Activated naive CD4-positive, alpha-beta T cell treated with anti-CD3 and anti-CD28 coated beads, Interleukin-2, amount 10 ng/mL, durations not matched to agents 7 days and 5 days (primary cell): Measurements from ENCODE around the gene GEMIN4.

Source experiments
- CTCF ChIA-PET: fragments of 350-600 bp; sonication (Branson Sonifier 250); formaldehyde crosslinking; loops from one replicate; lab custom pipeline; 2021; ENCODE audit warnings: antibody characterized with exemption; lab: Charles Lee
- DNase-seq: peaks from one replicate; pipeline ENCODE4 v3.0.0-alpha.2; 2020
- H3K27ac Mint-ChIP-seq: one replicate; pipeline ENCODE4 v1.8.0; 2021; ENCODE audit warnings: mild to moderate bottlenecking, moderate library complexity, mixed read lengths
- H3K27me3 Mint-ChIP-seq: one replicate; pipeline ENCODE4 v1.8.0; 2021; ENCODE audit warnings: mild to moderate bottlenecking, mixed read lengths
- H3K36me3 Mint-ChIP-seq: one replicate; pipeline ENCODE4 v1.8.0; 2021; ENCODE audit warnings: mixed read lengths
- H3K4me1 Mint-ChIP-seq: one replicate; pipeline ENCODE4 v1.8.0; 2021; ENCODE audit warnings: mixed read lengths
- H3K4me3 Mint-ChIP-seq: one replicate; pipeline ENCODE4 v1.8.0; 2021; ENCODE audit warnings: mild to moderate bottlenecking, moderate library complexity, mixed read lengths
- H3K9me3 Mint-ChIP-seq: one replicate; pipeline ENCODE4 v1.8.0; 2021; ENCODE audit warnings: mixed read lengths

The GEMIN4 gene

DNA sequence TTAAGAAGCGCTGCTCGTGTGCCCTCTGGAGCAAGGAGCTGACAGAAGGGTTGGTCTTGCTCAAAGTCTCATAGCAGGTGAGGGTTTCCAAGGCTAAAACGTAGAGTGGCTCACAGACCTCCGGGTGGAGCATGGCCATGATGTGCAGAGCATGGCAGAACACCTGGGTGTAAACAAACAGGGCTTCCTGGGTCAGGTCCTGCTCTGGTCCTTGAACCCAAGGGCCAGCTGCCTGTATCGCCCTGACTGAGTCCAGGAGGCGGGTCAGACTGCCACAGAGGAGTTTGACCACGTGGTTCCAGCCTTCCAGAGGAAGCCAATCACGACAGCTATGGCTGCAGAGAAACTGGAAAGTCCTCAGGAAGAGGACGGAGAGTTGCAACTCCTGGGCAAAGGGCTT, 7.1 kb downstream of the GEMIN4 start:
- no peak for DNase-seq
- no peak overlapping the region for H3K4me3 Mint-ChIP-seq
- CTCF ChIA-PET = no interaction called here
- H3K27ac Mint-ChIP-seq = no peak overlapping the region
- H3K36me3 Mint-ChIP-seq = peaks cover 45% of the 10 kb centered on the region
- peaks cover 16% of the 10 kb centered on the region for H3K4me1 Mint-ChIP-seq
- H3K27me3 Mint-ChIP-seq = no peaks in the 10 kb centered on the region
- peaks cover 5% of the 10 kb centered on the region for H3K9me3 Mint-ChIP-seq

DNA sequence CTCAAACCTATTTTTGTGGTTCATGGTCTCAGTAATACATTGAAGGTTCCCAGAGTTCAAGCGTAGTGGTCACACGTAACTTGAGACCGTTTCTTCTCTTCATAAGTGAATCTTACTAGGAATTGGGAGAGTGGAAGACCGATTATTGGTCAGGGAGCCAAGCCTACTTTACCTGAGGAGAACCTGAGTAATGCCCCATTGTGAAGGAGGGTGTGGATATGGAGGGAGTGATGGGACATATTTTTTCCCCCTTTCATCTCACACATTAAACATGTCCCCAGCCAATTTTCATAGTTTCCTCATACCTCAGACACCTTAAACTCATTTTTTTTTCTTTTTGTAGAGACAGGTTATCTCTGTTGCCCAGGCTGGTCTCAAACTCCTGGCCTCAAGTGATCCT, 8.9 kb downstream of the GEMIN4 start:
- CTCF ChIA-PET = interaction anchor here (1.8 kb wide), 1 partner anchor 238 kb away, joined by 4 read pairs; no protein-coding TSS in a partner anchor

DNA sequence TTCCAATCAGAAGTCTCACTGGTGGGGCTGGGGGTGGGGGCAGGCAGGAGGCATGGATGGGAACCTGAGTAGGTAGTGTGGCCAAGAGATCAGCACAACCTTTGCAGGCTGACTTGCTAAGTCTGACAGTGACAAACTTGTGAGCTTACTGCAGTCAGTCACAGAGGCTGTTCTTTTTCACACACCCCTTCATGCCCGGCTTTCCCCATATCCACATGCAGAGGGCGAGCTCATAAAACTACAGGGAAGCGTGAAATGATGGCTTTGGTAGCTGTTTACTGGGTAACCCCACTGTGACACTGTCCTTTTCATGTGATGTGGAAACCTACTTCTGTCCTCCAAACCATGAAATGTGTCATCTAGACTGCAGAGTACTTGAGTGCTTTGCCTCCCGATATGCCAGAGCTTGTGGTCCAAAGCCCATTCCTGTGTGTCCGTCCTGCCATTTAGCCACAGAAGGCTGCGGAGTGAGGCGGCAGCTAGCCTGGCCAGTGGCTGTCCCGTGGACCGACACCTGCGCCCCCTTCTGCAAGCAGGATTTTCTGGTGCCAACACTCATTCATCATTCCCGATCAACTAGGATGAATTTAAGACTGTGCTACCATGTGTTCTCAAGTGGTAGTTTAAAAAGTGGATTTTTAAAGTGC, 9.8 kb downstream of the GEMIN4 start:
- H3K4me1 Mint-ChIP-seq = peaks cover 7% of the 10 kb centered on the region
- CTCF ChIA-PET = interaction anchor here (1.8 kb wide), 1 partner anchor 239 kb away, joined by 4 read pairs; no protein-coding TSS in a partner anchor
- no peak overlapping the region for H3K27ac Mint-ChIP-seq
- DNase-seq = no peak
- no peaks in the 10 kb centered on the region for H3K9me3 Mint-ChIP-seq
- no peak overlapping the region for H3K4me3 Mint-ChIP-seq
- H3K36me3 Mint-ChIP-seq = peaks cover 30% of the 10 kb centered on the region
- no peaks in the 10 kb centered on the region for H3K27me3 Mint-ChIP-seq

More for the DNA sequence above, 8.9 kb downstream of the GEMIN4 start:
- H3K9me3 Mint-ChIP-seq = no peaks in the 10 kb centered on the region
- H3K4me1 Mint-ChIP-seq = peaks cover 7% of the 10 kb centered on the region
- peaks cover 36% of the 10 kb centered on the region for H3K36me3 Mint-ChIP-seq
- H3K27ac Mint-ChIP-seq = peak overlapping the region; percentile 7
- H3K4me3 Mint-ChIP-seq = no peak overlapping the region
- DNase-seq = no peak
- no peaks in the 10 kb centered on the region for H3K27me3 Mint-ChIP-seq

DNA sequence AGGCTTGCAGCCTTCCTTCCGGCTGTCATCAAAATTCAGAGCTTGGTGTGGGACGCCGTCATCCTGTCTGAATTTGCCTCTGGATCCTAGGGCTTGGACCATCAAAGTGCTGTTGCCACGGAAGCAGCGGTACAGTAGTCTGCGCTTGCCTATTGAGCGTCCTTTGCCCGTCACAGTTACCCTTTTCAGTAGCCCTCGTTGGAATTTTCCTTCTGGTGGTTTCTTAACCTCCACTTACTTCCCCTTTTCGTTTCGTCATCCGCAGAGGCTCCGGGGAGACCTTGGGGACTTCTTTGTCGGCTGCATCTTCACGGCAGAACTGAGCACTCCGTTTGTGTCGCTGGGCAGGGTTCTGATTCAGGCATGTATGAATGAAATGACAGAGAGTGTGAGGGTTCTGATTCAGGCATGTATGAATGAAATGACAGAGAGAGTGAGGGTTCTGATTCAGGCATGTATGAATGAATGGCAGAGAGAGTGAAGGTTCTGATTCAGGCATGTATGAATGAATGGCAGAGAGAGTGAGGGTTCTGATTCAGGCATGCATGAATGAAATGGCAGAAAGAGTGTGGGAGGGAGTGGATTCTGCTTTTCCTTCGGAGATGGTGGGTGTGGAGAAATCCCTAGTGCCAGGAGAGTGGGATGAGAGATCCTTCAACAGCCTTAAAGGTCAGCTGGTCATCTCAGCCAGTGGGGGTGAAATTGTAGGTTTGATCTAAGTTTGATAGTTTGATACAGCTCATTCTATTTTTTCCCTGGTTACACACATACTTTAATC, 11.6 kb downstream of the GEMIN4 start:
- Mint-ChIP-seq H3K27me3 (no peaks in the 10 kb centered on the region), H3K36me3 (peaks cover 31% of the 10 kb centered on the region), H3K4me3 (no peak overlapping the region), H3K9me3 (no peaks in the 10 kb centered on the region), H3K4me1 (peaks cover 7% of the 10 kb centered on the region), H3K27ac (peak overlapping the region; percentile 8)
- DNase-seq = peak; percentile 42
- CTCF ChIA-PET = interaction anchor here (2.0 kb wide), 1 partner anchor 11 kb away, joined by 4 read pairs; the partner anchor contains the start of gene GEMIN4

DNA sequence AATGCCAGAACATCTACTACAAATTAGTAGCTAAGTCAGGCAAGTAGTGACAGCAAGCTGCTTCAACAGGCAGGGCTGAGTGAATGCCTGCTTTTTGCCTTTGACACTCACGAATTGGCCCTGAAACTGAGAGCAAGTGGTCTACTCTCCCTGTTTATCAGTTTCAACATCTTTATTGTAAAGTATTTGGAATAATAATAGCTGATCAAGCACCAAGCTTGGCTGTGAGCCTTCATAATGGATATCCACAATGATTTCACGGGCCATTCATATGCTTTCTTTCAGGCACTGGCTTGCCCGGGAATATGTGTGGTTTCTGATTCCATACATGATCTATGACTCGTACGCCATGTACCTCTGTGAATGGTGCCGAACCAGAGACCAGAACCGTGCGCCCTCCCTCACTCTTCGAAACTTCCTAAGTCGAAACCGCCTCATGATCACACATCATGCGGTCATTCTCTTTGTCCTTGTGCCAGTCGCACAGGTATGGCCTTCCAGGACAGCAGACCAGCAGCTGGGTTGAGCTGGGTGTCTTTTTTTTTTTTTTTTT, 14.4 kb downstream of the GEMIN4 start:
- H3K4me1 Mint-ChIP-seq = peaks cover 22% of the 10 kb centered on the region
- no peak for DNase-seq
- H3K9me3 Mint-ChIP-seq = no peaks in the 10 kb centered on the region
- H3K27ac Mint-ChIP-seq = no peak overlapping the region
- peaks cover 38% of the 10 kb centered on the region for H3K36me3 Mint-ChIP-seq
- no peak overlapping the region for H3K4me3 Mint-ChIP-seq
- CTCF ChIA-PET = no interaction called here
- H3K27me3 Mint-ChIP-seq = peaks cover 10% of the 10 kb centered on the region

DNA sequence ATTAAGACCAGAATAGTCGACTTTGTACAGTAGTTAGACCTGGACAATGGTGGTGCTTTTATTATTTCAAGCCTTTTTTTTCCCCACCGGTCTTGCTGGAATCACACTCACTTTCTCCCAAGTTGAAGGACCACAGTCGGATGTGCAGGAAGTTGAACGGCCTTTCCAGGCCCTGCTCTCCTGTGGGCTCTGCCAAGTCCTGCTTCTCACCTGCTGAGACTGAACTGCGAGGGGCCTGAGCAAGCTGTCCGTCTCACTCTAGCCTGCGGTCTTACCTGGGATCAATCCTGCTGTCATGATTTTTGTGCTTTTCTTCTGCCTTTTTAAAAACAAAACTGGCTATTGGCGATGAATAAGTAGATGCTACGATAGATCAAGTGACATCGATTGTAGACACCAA, 18.3 kb downstream of the GEMIN4 start:
- DNase-seq = no peak
- Mint-ChIP-seq H3K9me3 (no peaks in the 10 kb centered on the region), H3K27me3 (peaks cover 29% of the 10 kb centered on the region), H3K27ac (no peak overlapping the region), H3K4me1 (peaks cover 22% of the 10 kb centered on the region), H3K4me3 (peak overlapping the region; percentile 85), H3K36me3 (peaks cover 31% of the 10 kb centered on the region)
- CTCF ChIA-PET = no interaction called here

DNA sequence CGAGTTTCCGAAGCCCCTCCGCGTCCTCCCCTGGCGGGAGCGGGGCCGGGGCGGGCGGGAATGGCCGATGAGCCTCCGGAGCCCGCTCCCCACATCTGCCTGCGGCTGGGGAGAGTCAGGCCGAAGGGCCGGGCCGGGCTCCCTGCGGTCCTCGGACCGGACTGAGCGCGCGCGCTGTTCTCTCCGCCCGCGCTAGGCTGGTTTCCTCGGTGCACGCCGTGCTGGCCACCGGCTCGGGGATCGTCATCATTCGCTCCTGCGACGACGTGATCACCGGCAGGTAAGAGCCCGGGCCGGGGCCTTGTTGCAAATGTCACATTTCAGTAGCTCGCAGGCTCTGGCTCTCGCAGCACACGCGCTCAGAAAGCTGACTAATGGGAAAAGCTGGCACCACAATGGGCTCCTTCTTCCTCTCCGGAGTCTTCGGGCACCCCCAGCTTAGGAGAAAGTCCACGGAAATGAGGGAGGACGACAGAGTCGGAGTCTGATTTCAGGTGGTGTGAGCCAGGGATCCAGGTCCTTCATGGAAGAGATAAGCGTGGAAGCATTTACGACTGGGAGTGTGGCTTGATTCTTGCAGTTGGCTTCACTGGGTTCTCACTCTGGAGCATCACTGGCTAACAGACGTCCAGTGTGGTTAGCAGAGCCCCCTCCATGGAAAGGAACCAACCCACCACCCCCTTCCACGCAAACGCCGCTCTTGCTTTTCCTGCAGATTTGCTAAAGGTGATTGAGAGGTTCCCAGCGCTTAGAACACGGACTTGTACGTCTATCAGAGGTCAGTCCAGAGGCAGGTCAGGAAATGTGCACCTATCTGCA, 19.0 kb downstream of the GEMIN4 start:
- peak overlapping the region; percentile 77 for H3K27ac Mint-ChIP-seq
- CTCF ChIA-PET = no interaction called here
- H3K4me3 Mint-ChIP-seq = peak overlapping the region; percentile 85
- H3K36me3 Mint-ChIP-seq = peaks cover 29% of the 10 kb centered on the region
- H3K27me3 Mint-ChIP-seq = peaks cover 29% of the 10 kb centered on the region
- peaks cover 22% of the 10 kb centered on the region for H3K4me1 Mint-ChIP-seq
- DNase-seq = peak; percentile 59
- H3K9me3 Mint-ChIP-seq = no peaks in the 10 kb centered on the region

DNA sequence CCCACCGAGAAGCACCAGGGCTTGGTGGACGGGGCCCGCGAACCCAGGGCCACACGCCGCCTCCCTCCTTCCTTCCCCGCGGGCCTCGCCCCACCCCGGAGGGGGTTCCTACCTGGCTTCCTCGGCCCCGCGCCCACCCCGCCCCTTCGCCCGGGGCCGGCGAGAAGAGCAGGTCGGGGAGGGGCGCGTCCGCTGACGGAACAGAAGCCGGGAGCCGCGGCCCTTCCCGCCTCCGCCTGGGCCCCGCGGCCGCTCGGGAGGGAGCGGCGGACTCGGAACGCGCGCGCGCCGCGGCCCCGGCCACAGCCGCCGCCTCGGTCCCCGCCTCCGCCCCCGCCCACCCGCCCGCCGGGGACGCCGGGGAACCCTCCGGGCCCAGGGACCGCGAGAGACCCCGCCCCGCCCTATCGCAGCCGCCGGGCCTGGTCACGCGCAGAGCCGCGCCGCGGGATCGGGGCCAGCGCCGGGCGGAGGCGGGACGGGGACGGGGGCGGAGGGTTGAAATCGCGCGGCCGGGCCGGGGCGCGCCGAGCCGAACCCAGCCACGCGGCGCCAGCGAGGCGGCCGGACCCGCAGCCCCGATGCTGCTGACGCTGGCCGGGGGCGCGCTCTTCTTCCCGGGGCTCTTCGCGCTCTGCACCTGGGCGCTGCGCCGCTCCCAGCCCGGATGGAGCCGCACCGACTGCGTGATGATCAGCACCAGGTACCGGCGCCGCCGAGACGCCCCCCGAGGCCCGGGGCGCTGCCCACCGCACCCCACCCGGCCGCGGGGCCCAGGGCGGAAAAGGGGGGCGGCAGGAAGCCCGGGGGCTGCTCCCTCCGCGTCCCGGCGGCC, 19.8 kb downstream of the GEMIN4 start, which contains the start of gene TLCD3A:
TLCD3A (plus strand) TSS at position 530 of the 835 bp plus-strand sequence; CDS start at position 582, 52 bp downstream.
- H3K36me3 Mint-ChIP-seq = peaks cover 27% of the 10 kb centered on the region
- CTCF ChIA-PET = no interaction called here
- H3K27ac Mint-ChIP-seq = peak within 1 kb of the TSS; percentile 77
- H3K9me3 Mint-ChIP-seq = no peaks in the 10 kb centered on the region
- peak; percentile 74 for DNase-seq
- peaks cover 22% of the 10 kb centered on the region for H3K4me1 Mint-ChIP-seq
- peak within 1 kb of the TSS; percentile 85 for H3K4me3 Mint-ChIP-seq
- peaks cover 29% of the 10 kb centered on the region for H3K27me3 Mint-ChIP-seq

DNA sequence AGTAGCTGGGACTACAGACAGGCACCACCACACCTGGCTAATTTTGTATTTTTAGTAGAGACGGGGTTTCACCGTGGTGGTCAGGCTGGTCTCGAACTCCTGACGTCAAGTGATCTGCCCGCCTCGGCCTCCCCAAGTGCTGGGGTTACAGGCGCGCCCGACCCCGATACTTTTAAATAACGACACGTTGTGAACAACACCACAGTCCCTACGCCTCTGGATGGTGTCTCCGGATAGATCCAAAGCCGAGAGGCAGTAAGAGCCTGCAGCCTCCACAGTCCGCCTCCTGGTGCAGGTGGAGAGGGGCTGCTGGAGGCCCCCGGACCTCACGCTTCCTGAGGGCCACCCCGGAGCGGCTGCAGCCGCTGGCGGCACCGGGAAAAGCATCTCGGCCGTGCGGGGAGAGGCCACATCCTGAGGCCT, 20.4 kb downstream of the GEMIN4 start:
- no peaks in the 10 kb centered on the region for H3K9me3 Mint-ChIP-seq
- CTCF ChIA-PET = no interaction called here
- peaks cover 32% of the 10 kb centered on the region for H3K27me3 Mint-ChIP-seq
- peaks cover 22% of the 10 kb centered on the region for H3K4me1 Mint-ChIP-seq
- no peak for DNase-seq
- H3K27ac Mint-ChIP-seq = no peak overlapping the region
- H3K36me3 Mint-ChIP-seq = peaks cover 25% of the 10 kb centered on the region
- peak overlapping the region; percentile 72 for H3K4me3 Mint-ChIP-seq

DNA sequence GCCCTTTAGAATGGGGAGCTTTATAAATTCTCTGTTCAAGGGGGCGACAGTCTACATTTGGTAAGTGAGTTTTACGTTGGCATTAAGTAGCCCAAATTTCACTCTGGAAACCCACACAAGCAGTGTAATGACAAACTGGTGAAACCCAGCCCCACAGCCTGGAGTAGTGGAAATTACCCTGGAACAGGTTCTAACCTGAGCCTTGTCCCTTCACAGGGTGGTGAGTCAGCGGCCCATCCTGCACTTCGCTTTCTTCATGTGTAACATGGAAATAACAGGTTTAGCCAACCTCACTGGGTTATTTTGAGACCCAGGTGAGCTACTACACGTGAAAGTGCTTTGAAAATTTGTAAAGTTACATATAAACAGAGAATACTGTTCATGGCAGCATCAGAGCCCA, 23.2 kb downstream of the GEMIN4 start:
- Mint-ChIP-seq H3K4me3 (no peak overlapping the region), H3K4me1 (peaks cover 16% of the 10 kb centered on the region), H3K27ac (no peak overlapping the region), H3K36me3 (peaks cover 9% of the 10 kb centered on the region), H3K9me3 (no peaks in the 10 kb centered on the region), H3K27me3 (peaks cover 34% of the 10 kb centered on the region)
- DNase-seq = no peak
- CTCF ChIA-PET = no interaction called here

DNA sequence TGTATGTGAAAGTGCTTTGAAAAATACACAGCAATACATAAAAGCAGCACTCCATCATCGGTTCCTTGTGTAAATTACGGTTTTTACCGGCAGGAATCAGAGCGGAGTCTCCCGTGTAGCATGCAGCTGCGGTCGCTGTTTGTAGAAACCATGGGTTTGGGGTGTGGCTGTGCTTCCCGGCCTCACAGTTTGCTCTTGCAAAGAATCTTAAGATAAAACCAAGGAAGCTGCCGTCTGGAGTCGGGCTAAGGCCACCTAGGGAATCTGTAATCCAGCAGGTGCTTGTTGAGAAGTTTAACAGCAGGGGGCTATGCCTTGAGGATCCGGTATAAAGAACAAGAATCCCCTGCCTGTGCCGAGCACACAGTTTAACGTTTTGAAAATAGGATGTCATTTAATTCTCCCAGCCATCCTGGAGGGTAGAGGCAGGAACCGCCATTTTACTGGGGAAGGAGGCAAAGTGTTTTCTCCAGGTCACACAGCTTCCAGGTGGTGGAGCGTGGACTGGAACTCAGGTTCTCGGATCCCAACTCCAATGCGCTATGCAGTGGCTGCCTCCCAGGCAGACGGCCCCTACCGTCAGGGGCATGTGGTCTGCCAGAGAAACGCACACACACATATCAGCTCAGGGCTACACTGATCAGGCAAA, 25.7 kb downstream of the GEMIN4 start:
- Mint-ChIP-seq H3K9me3 (no peaks in the 10 kb centered on the region), H3K4me1 (peaks cover 4% of the 10 kb centered on the region), H3K4me3 (no peak overlapping the region), H3K27me3 (peaks cover 22% of the 10 kb centered on the region), H3K36me3 (no peaks in the 10 kb centered on the region), H3K27ac (no peak overlapping the region)
- no peak for DNase-seq
- CTCF ChIA-PET = no interaction called here

DNA sequence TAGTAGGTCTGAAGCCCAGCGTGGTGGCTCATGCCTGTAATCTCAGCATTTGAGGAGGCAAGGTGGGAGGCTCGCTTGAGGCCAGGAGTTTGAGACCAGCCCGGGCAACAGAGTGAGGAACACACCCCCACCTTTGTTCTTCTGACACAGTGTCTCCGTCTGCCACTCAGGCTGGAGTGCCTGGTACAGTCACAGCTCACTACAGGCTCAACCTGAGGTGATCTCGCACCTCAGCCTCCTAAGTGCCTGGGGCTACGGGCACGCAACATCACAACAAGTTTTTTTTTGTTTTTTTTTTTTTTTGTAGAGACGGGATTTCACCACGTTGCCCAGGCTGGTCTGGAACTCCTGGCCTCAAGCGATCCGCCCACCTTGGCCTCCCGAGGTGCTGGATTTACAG, 26.3 kb downstream of the GEMIN4 start:
- Mint-ChIP-seq H3K27me3 (peaks cover 22% of the 10 kb centered on the region), H3K4me3 (no peak overlapping the region), H3K36me3 (no peaks in the 10 kb centered on the region), H3K4me1 (peaks cover under 1% of the 10 kb centered on the region), H3K27ac (no peak overlapping the region), H3K9me3 (no peaks in the 10 kb centered on the region)
- DNase-seq = no peak
- CTCF ChIA-PET = no interaction called here

DNA sequence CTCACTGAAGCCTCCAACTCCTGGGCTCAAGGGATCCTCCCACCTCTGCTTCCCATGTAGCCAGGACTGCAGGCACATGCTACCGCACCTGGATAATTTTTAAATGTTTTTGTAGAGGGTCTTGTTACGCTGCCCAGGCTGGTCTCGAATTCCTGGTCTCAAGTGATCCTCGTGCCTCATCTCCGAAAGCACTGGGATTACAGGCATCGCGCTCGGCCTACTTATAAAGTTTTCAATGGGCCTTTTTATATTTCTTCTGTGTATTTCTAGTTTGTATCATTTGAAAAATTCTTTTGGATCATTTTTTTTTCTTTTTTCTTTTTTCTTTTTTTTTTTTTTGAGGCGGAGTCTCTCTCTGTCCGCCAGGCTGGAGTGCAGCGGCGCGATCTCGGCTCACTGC, 27.0 kb downstream of the GEMIN4 start:
- H3K36me3 Mint-ChIP-seq = no peaks in the 10 kb centered on the region

More for the DNA sequence above, 27.0 kb downstream of the GEMIN4 start:
- H3K4me1 Mint-ChIP-seq = no peaks in the 10 kb centered on the region
- no peak overlapping the region for H3K4me3 Mint-ChIP-seq
- DNase-seq = no peak
- CTCF ChIA-PET = no interaction called here
- peaks cover 22% of the 10 kb centered on the region for H3K27me3 Mint-ChIP-seq
- no peaks in the 10 kb centered on the region for H3K9me3 Mint-ChIP-seq
- H3K27ac Mint-ChIP-seq = no peak overlapping the region
